T-cell (primary cell): ENCODE results near the gene ZNF672. TPM values are rescaled to one million over a fixed set of nuclear protein-coding genes. Genes with fewer than 3 reads are reported as not detected.

Source experiments
- ATAC-seq, 4 experiments: fragments of 200-7000 bp in 3 of 4; fragments of 150-1000 bp in 1 of 4; cut with Tn5 transposase; replicated peaks in 1 of 4; 1 replicate in 3 of 4; 2 replicates in 1 of 4; pipeline ENCODE4 v1.10.0; 2021; ENCODE audit warnings: moderate library complexity in 3 of 4, mild to moderate bottlenecking in 2 of 4, moderate number of reproducible peaks in 1 of 4
- CTCF ChIA-PET, 2 donors: fragments of 300-600 bp; sonication (Branson Sonifier 250); formaldehyde crosslinking; loops; one replicate each; lab custom pipeline; 2022; ENCODE audit warnings: antibody characterized with exemption in 2 of 2; lab: Charles Lee
- POLR2A ChIA-PET, 2 donors: fragments of 300-600 bp; sonication (Branson Sonifier 250); formaldehyde crosslinking; loops; one replicate each; lab custom pipeline; 2022; ENCODE audit warnings: antibody characterized with exemption in 2 of 2; lab: Charles Lee
- DNase-seq, 35 experiments: peaks; one replicate each; pipeline versions ENCODE4 v3.0.0 to v3.0.0-alpha.2; 2013 to 2023
- H3K27ac ChIP-seq: one replicate; pipeline ENCODE4 v1.5.1; 2013; ENCODE audit warnings: low read length
- H3K27me3 ChIP-seq, 2 experiments: replicated peaks in 1 of 2; 1 replicate in 1 of 2; 2 replicates in 1 of 2; pipeline versions ENCODE4 v1.6.1 to v1.7.0; 2013; ENCODE audit warnings: low read length in 1 of 2, mixed read lengths in 1 of 2; ENCODE audit not compliant: control insufficient read depth in 2 of 2, insufficient read depth in 2 of 2; ENCODE audit errors: extremely low read depth in 1 of 2
- H3K36me3 ChIP-seq, 2 donors: 1 replicate in 1 of 2; 2 replicates in 1 of 2; pipeline versions ENCODE4 v1.6.1 to v1.7.0; 2013; ENCODE audit warnings: low read length in 1 of 2; ENCODE audit not compliant: control insufficient read depth in 2 of 2, insufficient read depth in 1 of 2; ENCODE audit errors: extremely low read depth in 1 of 2
- H3K4me1 ChIP-seq, 2 experiments: 1 replicate in 1 of 2; 2 replicates in 1 of 2; pipeline versions ENCODE4 v1.6.1 to v1.7.0; 2013; ENCODE audit warnings: low read length in 2 of 2, mixed read lengths in 1 of 2; ENCODE audit not compliant: insufficient read depth in 2 of 2, control insufficient read depth in 1 of 2; ENCODE audit errors: extremely low read depth in 1 of 2
- H3K4me3 ChIP-seq, 2 donors: 1 replicate in 1 of 2; 2 replicates in 1 of 2; pipeline versions ENCODE4 v1.5.1 to v1.7.0; 2013; ENCODE audit warnings: mild to moderate bottlenecking in 2 of 2, low read length in 1 of 2, moderate library complexity in 1 of 2; ENCODE audit not compliant: control insufficient read depth in 1 of 2; ENCODE audit errors: extremely low read depth in 1 of 2
- H3K9me3 ChIP-seq: 2 replicates; pipeline ENCODE4 v1.7.0; 2013
- H3K27ac Mint-ChIP-seq, 2 donors: one replicate each; pipeline ENCODE4 v1.8.0; 2020 to 2021; ENCODE audit warnings: mild to moderate bottlenecking in 2 of 2, mixed read lengths in 2 of 2
- H3K27me3 Mint-ChIP-seq, 2 donors: one replicate each; pipeline ENCODE4 v1.8.0; 2021 to 2022; ENCODE audit warnings: mixed read lengths in 2 of 2
- H3K36me3 Mint-ChIP-seq: one replicate; pipeline ENCODE4 v1.8.0; 2021; ENCODE audit warnings: mixed read lengths
- H3K4me1 Mint-ChIP-seq, 3 donors: one replicate each; pipeline ENCODE4 v1.8.0; 2020 to 2022; ENCODE audit warnings: mixed read lengths in 3 of 3, mild to moderate bottlenecking in 1 of 3
- H3K4me3 Mint-ChIP-seq, 3 donors: one replicate each; pipeline ENCODE4 v1.8.0; 2020 to 2022; ENCODE audit warnings: mild to moderate bottlenecking in 3 of 3, mixed read lengths in 3 of 3, moderate library complexity in 3 of 3
- H3K9me3 Mint-ChIP-seq, 3 donors: one replicate each; pipeline ENCODE4 v1.8.0; 2020 to 2022; ENCODE audit warnings: mixed read lengths in 3 of 3
- WGBS: methylation state at CpG from one replicate; pipeline ENCODE4 v1.1.5; 2013; ENCODE audit warnings: missing lambda C conversion rate; ENCODE audit not compliant: insufficient coverage; 5-methylcytosine and 5-hydroxymethylcytosine counted together
- total RNA-seq, 35 experiments: library from RNA in 6 of 35; stranded (reverse) in 6 of 35; fragments of 120-200 nt in 1 of 35; gene quantifications; one replicate each; pipeline versions ENCODE4 v1.2.1 to v1.2.4 and lab custom pipeline; 2013 to 2026

ZNF672 gene
- total RNA-seq, 5 donors from 2014 or later (not counting 1 experiment from before 2014, with no cell fraction given), result 27.7 to 46.7 (median 42.1) TPM

GRCh38 chr1:248857749-248858095, 19.7 kb downstream of the ZNF672 start:
- H3K9me3 Mint-ChIP-seq, result no peaks in the 10 kb centered on the region
- Histone ChIP-seq H3K4me3 (peak overlapping the region; percentile 62 to 69), H3K27me3 (no peaks in the 10 kb centered on the region), H3K9me3 (no peaks in the 10 kb centered on the region), H3K36me3 (peaks cover 0 to 3% of the 10 kb centered on the region in 2 donors), H3K4me1 (peaks cover 20 to 65% of the 10 kb centered on the region in 2 experiments), H3K27ac (peak overlapping the region; percentile 79)
- POLR2A ChIA-PET, result interaction anchor here in 1 of 2 donors (1.0 kb wide), 1 partner anchor 19 kb away, joined by 3 read pairs; no protein-coding TSS in a partner anchor
- H3K27ac Mint-ChIP-seq, result peak overlapping the region; percentile 21 to 98
- WGBS, result 25% methylated on average over 4 of the region's 4 CpGs
- no peak for DNase-seq
- no peak for ATAC-seq
- H3K4me1 Mint-ChIP-seq, result peaks cover 45 to 55% (median 48%) of the 10 kb centered on the region in 3 donors
- CTCF ChIA-PET, result interaction anchor here (0.7 to 1.5 kb wide), 2 partner anchors 17 to 19 kb away, joined by 3 to 19 read pairs; no protein-coding TSS in a partner anchor
- peak overlapping the region; percentile 87 to 93 (median 93) for H3K4me3 Mint-ChIP-seq
- H3K27me3 Mint-ChIP-seq, result no peaks in the 10 kb centered on the region
- no peaks in the 10 kb centered on the region for H3K36me3 Mint-ChIP-seq

GRCh38 chr1:248858096-248858890, 20.3 kb downstream of the ZNF672 start:
- Mint-ChIP-seq H3K36me3 (no peaks in the 10 kb centered on the region), H3K27me3 (no peaks in the 10 kb centered on the region), H3K4me3 (peak overlapping the region; percentile 87 to 93 (median 93)), H3K4me1 (peaks cover 50 to 59% (median 54%) of the 10 kb centered on the region in 3 donors), H3K27ac (peak overlapping the region; percentile 96 to 98), H3K9me3 (no peaks in the 10 kb centered on the region)
- H3K4me3 ChIP-seq, result peak overlapping the region; percentile 62 to 69
- H3K27ac ChIP-seq, result peak overlapping the region; percentile 79
- no peaks in the 10 kb centered on the region for H3K27me3 ChIP-seq
- H3K36me3 ChIP-seq, result peaks cover 0 to 3% of the 10 kb centered on the region in 2 donors
- H3K9me3 ChIP-seq, result no peaks in the 10 kb centered on the region
- under 1% methylated on average over 39 of the region's 45 CpGs for WGBS
- DNase-seq (peak in 9 of 35 experiments; percentile 14 to 41 (median 20)), ATAC-seq (peak; percentile 31 to 39 (median 35))
- H3K4me1 ChIP-seq, result peaks cover 20 to 65% of the 10 kb centered on the region in 2 experiments
- CTCF ChIA-PET, result interaction anchor here (0.7 to 2.0 kb wide), 8 partner anchors 16 to 944 kb away, joined by 3 to 19 read pairs (median 4); partner anchors contain the start of genes PGBD2 (in 1 of the 2), SH3BP5L (in 1 of the 2) and ZNF672 (in 1 of the 2)
- POLR2A ChIA-PET, result interaction anchor here (0.6 to 1.1 kb wide), 4 partner anchors 19 to 21 kb away, joined by 3 to 6 read pairs (median 3); partner anchors contain the start of gene ZNF672 (in 1 of the 2)

- Histone ChIP-seq H3K4me3 (peak within 1 kb of the TSS; percentile 72 to 73), H3K36me3 (peaks cover 0 to 3% of the 10 kb centered on the region in 2 donors), H3K27ac (peak within 1 kb of the TSS; percentile 88), H3K9me3 (no peaks in the 10 kb centered on the region), H3K27me3 (no peaks in the 10 kb centered on the region), H3K4me1 (peaks cover 21 to 61% of the 10 kb centered on the region in 2 experiments)
- Mint-ChIP-seq H3K4me3 (peak within 1 kb of the TSS; percentile 87 to 93 (median 93)), H3K27ac (peak within 1 kb of the TSS; percentile 96 to 98), H3K9me3 (no peaks in the 10 kb centered on the region), H3K27me3 (no peaks in the 10 kb centered on the region), H3K4me1 (peaks cover 58 to 66% (median 61%) of the 10 kb centered on the region in 3 donors), H3K36me3 (no peaks in the 10 kb centered on the region)
- ChIA-PET POLR2A (interaction anchor here (0.6 to 1.1 kb wide), 5 partner anchors 15 to 22 kb away, joined by 3 to 6 read pairs (median 3); partner anchors contain the start of gene ZNF672 (in 1 of the 2)), CTCF (interaction anchor here (0.7 to 2.0 kb wide), 7 partner anchors 20 to 945 kb away, joined by 3 to 19 read pairs (median 5); partner anchors contain the start of genes PGBD2 (in 1 of the 2), SH3BP5L (in 1 of the 2) and ZNF672 (in 1 of the 2))
- 14% methylated on average over 41 of the region's 62 CpGs for WGBS
- ATAC-seq, result peak; percentile 86 to 89 (median 87)
- DNase-seq, result peak; percentile 94 to 98 (median 97)
These were observed 21.2 kb downstream of the ZNF672 start, which contains the start of gene ZNF692 for GRCh38 chr1:248858891-248859889. ZNF692 (minus strand) TSS chr1:248859085; CDS start chr1:248858309, 776 bp downstream.

- Histone ChIP-seq H3K36me3 (peaks cover 0 to 3% of the 10 kb centered on the region in 2 donors), H3K27ac (no peak overlapping the region), H3K9me3 (no peaks in the 10 kb centered on the region), H3K4me3 (no peak overlapping the region), H3K27me3 (no peaks in the 10 kb centered on the region), H3K4me1 (peaks cover 20 to 53% of the 10 kb centered on the region in 2 experiments)
- ChIA-PET CTCF (interaction anchor here in 1 of 2 donors (1.4 to 2.0 kb wide), 2 partner anchors 34 to 46 kb away, joined by 6 to 9 read pairs; partner anchors contain the start of genes PGBD2 and SH3BP5L), POLR2A (interaction anchor here in 1 of 2 donors (0.9 kb wide), 1 partner anchor 14 kb away, joined by 4 read pairs; no protein-coding TSS in a partner anchor)
- peaks cover 61 to 71% (median 70%) of the 10 kb centered on the region in 3 donors for H3K4me1 Mint-ChIP-seq
- no peaks in the 10 kb centered on the region for H3K9me3 Mint-ChIP-seq
- peak overlapping the region; percentile 87 to 93 (median 93) for H3K4me3 Mint-ChIP-seq
- peak overlapping the region; percentile 96 to 98 for H3K27ac Mint-ChIP-seq
- 92% methylated on average over 4 of the region's 4 CpGs for WGBS
- H3K27me3 Mint-ChIP-seq, result no peaks in the 10 kb centered on the region
- no peaks in the 10 kb centered on the region for H3K36me3 Mint-ChIP-seq
- DNase-seq (no peak), ATAC-seq (no peak)
These were observed 22.0 kb downstream of the ZNF672 start for GRCh38 chr1:248860007-248860406.

GRCh38 chr1:248861616-248862015, 23.6 kb downstream of the ZNF672 start:
- no peak for DNase-seq
- H3K27ac Mint-ChIP-seq, result no peak overlapping the region
- Histone ChIP-seq H3K4me1 (peaks cover 20 to 41% of the 10 kb centered on the region in 2 experiments), H3K9me3 (no peaks in the 10 kb centered on the region), H3K4me3 (no peak overlapping the region), H3K27ac (no peak overlapping the region), H3K27me3 (no peaks in the 10 kb centered on the region), H3K36me3 (no peaks in the 10 kb centered on the region)
- no peaks in the 10 kb centered on the region for H3K27me3 Mint-ChIP-seq
- WGBS, result no CpG with 5 or more reads among the region's 2 CpGs
- no peak for ATAC-seq
- H3K4me3 Mint-ChIP-seq, result no peak overlapping the region
- H3K36me3 Mint-ChIP-seq, result no peaks in the 10 kb centered on the region
- ChIA-PET POLR2A (interaction anchor here (0.6 to 0.8 kb wide), 3 partner anchors 23 to 55 kb away, joined by 4 to 9 read pairs (median 4); no protein-coding TSS in a partner anchor), CTCF (interaction anchor here in 1 of 2 donors (1.0 kb wide), 1 partner anchor 45 kb away, joined by 3 read pairs; no protein-coding TSS in a partner anchor)
- peaks cover 54 to 68% (median 64%) of the 10 kb centered on the region in 3 donors for H3K4me1 Mint-ChIP-seq
- no peaks in the 10 kb centered on the region for H3K9me3 Mint-ChIP-seq
